ENCODE measurements around the gene ANAPC1. TPM values are rescaled to one million over a fixed set of nuclear protein-coding genes. Genes with fewer than 3 reads are reported as not detected.
"Not testable (repeated sequence)": the region's sequence is repeated elsewhere in the genome, so short reads cannot be mapped to it uniquely, and the experiment has no call there.

Gene ANAPC1
- total RNA-seq, 4 donors from 2014 or later, result 6.8 to 70.4 (median 30.5) TPM

DNA sequence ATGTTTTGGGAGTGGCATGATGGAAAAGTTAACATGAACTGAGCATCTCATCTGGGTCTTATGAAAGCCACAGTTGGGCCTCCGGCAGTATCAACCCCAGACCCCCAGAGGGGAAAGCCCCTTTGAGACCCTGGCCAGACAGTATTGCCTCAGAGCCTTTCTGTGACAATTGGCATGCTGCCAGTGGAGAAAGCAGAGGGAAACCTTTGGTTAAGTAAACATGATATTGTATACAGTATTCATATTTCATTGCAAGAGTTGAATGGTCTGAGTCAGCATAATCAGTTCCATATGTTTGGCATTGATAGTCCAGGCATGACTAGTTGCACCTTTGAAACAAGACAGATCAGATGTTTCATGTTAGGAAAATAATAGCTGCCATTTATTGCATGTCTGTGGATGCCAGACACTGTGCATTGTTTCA is 34.4 kb upstream of the ANAPC1 start:
- Histone ChIP-seq H3K4me3 (no peak overlapping the region), H3K27me3 (no peaks in the 10 kb centered on the region), H3K27ac (no peak overlapping the region), H3K9me3 (no peaks in the 10 kb centered on the region), H3K4me1 (no peaks in the 10 kb centered on the region), H3K36me3 (no peaks in the 10 kb centered on the region)
- TF ChIP-seq, protein P1, sequence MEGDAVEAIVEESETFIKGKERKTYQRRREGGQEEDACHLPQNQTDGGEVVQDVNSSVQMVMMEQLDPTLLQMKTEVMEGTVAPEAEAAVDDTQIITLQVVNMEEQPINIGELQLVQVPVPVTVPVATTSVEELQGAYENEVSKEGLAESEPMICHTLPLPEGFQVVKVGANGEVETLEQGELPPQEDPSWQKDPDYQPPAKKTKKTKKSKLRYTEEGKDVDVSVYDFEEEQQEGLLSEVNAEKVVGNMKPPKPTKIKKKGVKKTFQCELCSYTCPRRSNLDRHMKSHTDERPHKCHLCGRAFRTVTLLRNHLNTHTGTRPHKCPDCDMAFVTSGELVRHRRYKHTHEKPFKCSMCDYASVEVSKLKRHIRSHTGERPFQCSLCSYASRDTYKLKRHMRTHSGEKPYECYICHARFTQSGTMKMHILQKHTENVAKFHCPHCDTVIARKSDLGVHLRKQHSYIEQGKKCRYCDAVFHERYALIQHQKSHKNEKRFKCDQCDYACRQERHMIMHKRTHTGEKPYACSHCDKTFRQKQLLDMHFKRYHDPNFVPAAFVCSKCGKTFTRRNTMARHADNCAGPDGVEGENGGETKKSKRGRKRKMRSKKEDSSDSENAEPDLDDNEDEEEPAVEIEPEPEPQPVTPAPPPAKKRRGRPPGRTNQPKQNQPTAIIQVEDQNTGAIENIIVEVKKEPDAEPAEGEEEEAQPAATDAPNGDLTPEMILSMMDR (IDR thresholded peaks at IDR 0.05), result no peak
- no peak for TF ChIP-seq POLR2A (IDR thresholded peaks at IDR 0.05)
- intact Hi-C loops (cut with DNase I; ENCODE audit: low total_unique reads), result no loop called here
- DNase-seq, result no peak

DNA sequence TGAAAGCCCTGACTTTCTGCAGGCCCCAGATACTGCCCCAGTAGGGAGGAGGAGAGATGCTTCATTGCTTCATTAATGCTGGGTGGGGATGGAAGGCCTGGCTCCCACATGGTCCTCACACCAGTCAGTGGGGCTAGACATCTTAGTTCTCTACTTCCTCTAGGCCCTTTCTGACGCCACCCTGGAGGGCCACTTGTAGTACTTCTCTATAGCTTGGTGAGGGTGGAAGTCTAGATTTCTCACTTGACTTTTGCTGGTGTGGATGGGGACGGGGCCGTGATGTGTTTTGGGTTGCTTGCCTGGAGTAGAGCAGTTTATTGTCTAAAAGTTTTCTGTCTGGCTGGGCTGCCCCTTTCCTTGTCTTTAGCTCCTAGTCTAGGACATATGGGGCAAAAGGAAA is 33.1 kb upstream of the ANAPC1 start:
- TF ChIP-seq, protein P1 (IDR thresholded peaks at IDR 0.05), result no peak
- no peak for TF ChIP-seq POLR2A (IDR thresholded peaks at IDR 0.05)
- H3K27ac ChIP-seq, result no peak overlapping the region
- no peaks in the 10 kb centered on the region for H3K27me3 ChIP-seq
- DNase-seq, result no peak
- H3K4me1 ChIP-seq, result no peaks in the 10 kb centered on the region
- H3K9me3 ChIP-seq, result no peaks in the 10 kb centered on the region
- no peak overlapping the region for H3K4me3 ChIP-seq
- no peaks in the 10 kb centered on the region for H3K36me3 ChIP-seq
- intact Hi-C loops (cut with DNase I; ENCODE audit: low total_unique reads), result no loop called here

DNA sequence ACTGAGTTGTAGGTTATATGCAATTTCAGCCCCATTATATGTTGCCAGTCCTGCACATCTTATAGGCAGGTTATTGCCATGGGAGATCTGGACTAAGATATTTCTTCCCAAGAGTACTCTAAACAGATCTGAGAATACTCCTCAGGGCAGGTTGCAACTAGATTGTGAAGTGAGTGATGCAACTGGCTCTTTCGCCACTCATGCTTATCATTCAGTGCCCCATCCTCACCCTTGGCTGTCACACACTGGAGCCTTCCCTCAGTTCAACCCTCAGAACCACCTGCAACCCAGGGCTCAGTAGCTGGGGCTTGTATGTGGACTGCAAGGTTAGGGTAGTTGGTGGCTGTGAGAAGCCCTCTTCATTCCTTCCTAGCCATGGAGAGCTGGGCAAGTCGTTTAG is 28.6 kb upstream of the ANAPC1 start:
- Histone ChIP-seq H3K4me1 (no peaks in the 10 kb centered on the region), H3K27ac (no peak overlapping the region), H3K36me3 (no peaks in the 10 kb centered on the region), H3K4me3 (no peak overlapping the region), H3K9me3 (no peaks in the 10 kb centered on the region), H3K27me3 (no peaks in the 10 kb centered on the region)
- TF ChIP-seq, protein P1 (IDR thresholded peaks at IDR 0.05), result no peak
- TF ChIP-seq POLR2A (IDR thresholded peaks at IDR 0.05), result no peak
- no peak for DNase-seq
- intact Hi-C loops (cut with DNase I; ENCODE audit: low total_unique reads), result no loop called here

DNA sequence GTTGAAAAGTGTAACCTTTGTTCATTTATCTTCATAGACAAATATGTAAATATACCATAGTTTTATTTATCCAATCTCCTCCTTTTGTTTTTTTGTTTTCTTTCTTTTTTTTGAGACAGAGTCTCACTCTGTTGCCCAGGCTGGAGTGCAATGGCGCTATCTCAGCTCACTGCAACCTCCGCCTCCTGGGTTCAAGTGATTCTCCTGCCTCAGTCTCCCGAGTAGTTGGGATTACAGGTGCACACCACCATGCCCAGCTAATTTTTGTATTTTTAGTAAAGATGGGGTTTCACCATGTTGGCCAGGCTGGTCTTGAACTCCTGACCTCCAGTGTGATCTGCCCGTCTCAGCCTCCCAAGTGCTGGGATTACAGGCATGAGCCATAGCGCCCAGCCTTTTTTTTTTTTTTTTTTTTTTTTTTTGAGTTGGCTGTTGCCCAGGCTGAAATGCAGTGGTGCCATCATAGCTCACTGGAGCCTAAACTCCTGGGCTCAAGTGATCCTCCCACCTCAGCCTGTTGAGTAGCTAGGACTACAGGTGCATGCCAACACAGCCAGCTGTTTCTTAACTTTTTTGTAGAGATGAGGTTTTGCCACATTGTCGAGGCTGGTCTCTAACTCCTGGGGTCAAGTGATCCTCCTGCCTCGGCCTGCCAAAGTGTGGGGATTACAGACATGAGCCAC is 27.4 kb upstream of the ANAPC1 start:
- H3K4me1 ChIP-seq; H3K36me3 ChIP-seq; intact Hi-C loops (cut with DNase I; ENCODE audit: low total_unique reads); H3K27me3 ChIP-seq; H3K4me3 ChIP-seq; H3K27ac ChIP-seq; H3K9me3 ChIP-seq; DNase-seq: not testable (repeated sequence)

DNA sequence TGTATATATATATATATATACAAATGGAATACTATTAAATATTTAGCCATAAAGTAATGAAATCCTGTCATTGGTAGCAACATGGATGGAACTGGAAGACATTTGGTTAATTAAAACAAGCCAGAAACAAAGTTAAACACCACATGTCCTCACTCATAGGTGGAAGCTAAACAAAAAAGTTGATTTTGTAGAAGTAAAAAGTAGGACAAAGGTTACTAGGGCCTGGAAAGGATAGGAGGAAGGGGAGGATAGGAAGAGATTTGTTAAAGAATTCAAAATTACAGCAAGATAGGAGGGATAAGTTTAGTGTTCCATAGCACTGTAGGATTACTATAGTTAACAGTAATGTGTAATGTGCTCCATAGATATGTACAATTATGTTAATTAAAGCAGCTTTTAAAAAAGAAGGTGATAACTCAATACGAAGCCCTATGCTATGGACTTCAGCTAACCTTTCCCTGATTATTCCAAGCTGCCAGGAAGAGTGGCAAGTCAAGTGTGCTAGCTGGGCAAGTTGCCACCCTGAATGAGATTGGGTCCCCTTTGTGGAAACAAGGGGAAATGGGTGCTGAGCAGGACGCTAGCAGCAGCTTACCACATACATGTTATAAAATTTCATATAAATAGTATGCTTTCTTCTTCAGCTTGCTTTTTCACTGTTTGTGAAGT is 26.8 kb upstream of the ANAPC1 start:
- Histone ChIP-seq H3K9me3 (no peaks in the 10 kb centered on the region), H3K27ac (no peak overlapping the region), H3K27me3 (no peaks in the 10 kb centered on the region), H3K4me1 (no peaks in the 10 kb centered on the region), H3K4me3 (no peak overlapping the region), H3K36me3 (no peaks in the 10 kb centered on the region)
- intact Hi-C loops (cut with DNase I; ENCODE audit: low total_unique reads), result no loop called here
- DNase-seq, result no peak
- no peak for TF ChIP-seq POLR2A (IDR thresholded peaks at IDR 0.05)
- TF ChIP-seq, protein P1 (IDR thresholded peaks at IDR 0.05), result no peak

DNA sequence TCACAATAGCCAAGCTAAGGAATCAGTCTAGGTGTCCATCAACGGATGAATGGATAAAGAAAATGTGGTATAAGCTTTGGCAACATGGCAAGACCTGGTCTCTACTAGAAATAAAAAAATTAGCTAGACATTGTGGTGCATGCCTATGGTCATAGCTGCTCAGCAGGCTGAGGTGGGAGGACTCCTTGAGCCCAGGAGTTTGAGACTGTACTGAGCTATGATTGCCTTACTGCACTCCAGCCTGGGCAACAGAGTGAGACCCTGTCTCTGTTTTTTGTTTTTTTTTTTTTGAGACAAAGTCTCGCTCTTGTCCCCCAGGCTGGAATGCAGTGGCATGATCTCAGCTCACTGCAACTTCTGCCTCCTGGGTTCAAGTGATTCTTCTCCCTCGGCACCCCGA is 26.0 kb upstream of the ANAPC1 start:
- H3K4me3 ChIP-seq; intact Hi-C loops (cut with DNase I; ENCODE audit: low total_unique reads); H3K27ac ChIP-seq; H3K27me3 ChIP-seq; H3K4me1 ChIP-seq; H3K9me3 ChIP-seq; DNase-seq; H3K36me3 ChIP-seq: not testable (repeated sequence)
